WTC11 (cell line): Measurements from ENCODE around the gene PRELID1. TPM values are rescaled to one million over a fixed set of nuclear protein-coding genes. Genes with fewer than 3 reads are reported as not detected.

Experiments
- ATAC-seq: fragments of 200-7000 bp; cut with Tn5 transposase; 2 replicates; pipeline ENCODE4 v1.10.0; 2021; ENCODE audit warnings: mild to moderate bottlenecking, moderate library complexity
- CTCF ChIA-PET: fragments of 300-600 bp; sonication (Branson Sonifier 250); formaldehyde crosslinking; loops from one replicate; lab custom pipeline; 2021; ENCODE audit warnings: antibody characterized with exemption; lab: Charles Lee
- POLR2A ChIA-PET: fragments of 350-600 bp; sonication (Branson Sonifier 250); formaldehyde crosslinking; loops from one replicate; lab custom pipeline; 2021; ENCODE audit warnings: antibody characterized with exemption; lab: Charles Lee
- DNase-seq: peaks from one replicate; pipeline ENCODE4 v3.0.0; 2021; ENCODE audit warnings: low spot score
- H3K27ac Mint-ChIP-seq: 2 replicates; pipeline ENCODE4 v1.8.0; 2021; ENCODE audit warnings: mixed read lengths
- H3K27me3 Mint-ChIP-seq: 2 replicates; pipeline ENCODE4 v1.8.0; 2021; ENCODE audit warnings: low read depth, mild to moderate bottlenecking, moderate library complexity, mixed read lengths
- H3K36me3 Mint-ChIP-seq: 2 replicates; pipeline ENCODE4 v1.8.0; 2021; ENCODE audit warnings: mixed read lengths
- H3K4me1 Mint-ChIP-seq: 2 replicates; pipeline ENCODE4 v1.8.0; 2022; ENCODE audit warnings: mixed read lengths
- H3K4me3 Mint-ChIP-seq: 2 replicates; pipeline ENCODE4 v1.8.0; 2021; ENCODE audit warnings: mild to moderate bottlenecking, moderate library complexity, mixed read lengths
- H3K9me3 Mint-ChIP-seq: 2 replicates; pipeline ENCODE4 v1.8.0; 2021; ENCODE audit warnings: mixed read lengths
- ESRRA ChIP-seq: sonication (generic); formaldehyde crosslinking; IDR thresholded peaks from 2 replicates; pipeline ENCODE4 v1.8.1; 2022; ENCODE audit warnings: mild to moderate bottlenecking, missing genetic modification reagents, borderline replicate concordance
- GABPB1 ChIP-seq: sonication (generic); formaldehyde crosslinking; IDR thresholded peaks from 2 replicates; pipeline ENCODE4 v1.8.1; 2023; ENCODE audit warnings: mild to moderate bottlenecking, missing genetic modification reagents
- GRHL2 ChIP-seq: fragments of 250-450 bp; sonication (Bioruptor Pico); IDR thresholded peaks from 2 replicates; pipeline ENCODE4 v1.8.0; 2022; ENCODE audit warnings: mild to moderate bottlenecking, moderate library complexity; ENCODE audit not compliant: insufficient replicate concordance, severe bottlenecking
- HMGA2 ChIP-seq: fragments of 250-450 bp; sonication (Bioruptor Pico); IDR thresholded peaks from 2 replicates; pipeline ENCODE4 v1.4.0; 2021; ENCODE audit warnings: mild to moderate bottlenecking, moderate library complexity
- JAZF1 ChIP-seq: fragments of 250-450 bp; sonication (Bioruptor Pico); IDR thresholded peaks from 2 replicates; pipeline ENCODE4 v1.9.0; 2021; ENCODE audit warnings: moderate library complexity, mild to moderate bottlenecking, inconsistent platforms
- SOX15 ChIP-seq: fragments of 250-450 bp; sonication (Bioruptor Pico); IDR thresholded peaks from 2 replicates; pipeline ENCODE4 v1.9.0; 2021; ENCODE audit warnings: mild to moderate bottlenecking
- TCF7 ChIP-seq: sonication (generic); formaldehyde crosslinking; IDR thresholded peaks from 2 replicates; pipeline ENCODE4 v1.8.0; 2022; ENCODE audit warnings: mild to moderate bottlenecking, low read depth, missing genetic modification reagents, moderate library complexity
- TEAD1 ChIP-seq: sonication (generic); formaldehyde crosslinking; IDR thresholded peaks from 2 replicates; pipeline ENCODE4 v1.8.0; 2022; ENCODE audit warnings: mild to moderate bottlenecking, missing genetic modification reagents
- ZNF317 ChIP-seq: sonication (generic); formaldehyde crosslinking; IDR thresholded peaks from 2 replicates; pipeline ENCODE4 v1.8.1; 2023; ENCODE audit warnings: low read depth, mild to moderate bottlenecking, moderate library complexity, missing genetic modification reagents, borderline replicate concordance
- ZNF396 ChIP-seq: fragments of 250-450 bp; sonication (Bioruptor Pico); IDR thresholded peaks from 2 replicates; pipeline ENCODE4 v1.8.0; 2021; ENCODE audit warnings: mild to moderate bottlenecking, moderate library complexity, borderline replicate concordance
- total RNA-seq: library from RNA; stranded (reverse); gene quantifications from 3 replicates; pipeline ENCODE4 v1.2.3, GENCODE V29; 2021
- TF ChIP-seq, protein P1 (sequence below): fragments of 250-450 bp; sonication (Bioruptor Pico); IDR thresholded peaks from 2 replicates; pipeline ENCODE4 v1.9.0; 2021; ENCODE audit warnings: moderate library complexity, mild to moderate bottlenecking, inconsistent platforms, borderline replicate concordance
- TF ChIP-seq, protein P2 (sequence below): fragments of 250-450 bp; sonication (Bioruptor Pico); IDR thresholded peaks from 2 replicates; pipeline ENCODE4 v1.9.0; 2021; ENCODE audit warnings: mild to moderate bottlenecking, borderline replicate concordance
- TF ChIP-seq, protein P3 (sequence below): fragments of 250-450 bp; sonication (Bioruptor Pico); IDR thresholded peaks from 2 replicates; pipeline ENCODE4 v2.1.2; 2022; ENCODE audit warnings: mild to moderate bottlenecking, moderate library complexity
- TF ChIP-seq, protein P4 (sequence below): sonication (generic); formaldehyde crosslinking; IDR thresholded peaks from 2 replicates; pipeline ENCODE4 v1.8.1; 2022; ENCODE audit warnings: low read depth, mild to moderate bottlenecking, moderate library complexity, missing genetic modification reagents, borderline replicate concordance
- TF ChIP-seq, protein P5 (sequence below): sonication (generic); formaldehyde crosslinking; IDR thresholded peaks from 2 replicates; pipeline ENCODE4 v1.8.0; 2023; ENCODE audit warnings: missing genetic modification reagents
- TF ChIP-seq, protein P6 (sequence below): sonication (generic); formaldehyde crosslinking; conservative IDR thresholded peaks from 2 replicates; pipeline ENCODE4 v1.8.1; 2022; ENCODE audit warnings: mild to moderate bottlenecking, missing genetic modification reagents
- TF ChIP-seq, protein P7 (sequence below): fragments of 250-450 bp; sonication (Bioruptor Pico); conservative IDR thresholded peaks from 2 replicates; pipeline ENCODE4 v1.9.0; 2021; ENCODE audit warnings: mild to moderate bottlenecking

The PRELID1 gene
- total RNA-seq, 1 experiment from 2014 or later = 273 TPM

DNA sequence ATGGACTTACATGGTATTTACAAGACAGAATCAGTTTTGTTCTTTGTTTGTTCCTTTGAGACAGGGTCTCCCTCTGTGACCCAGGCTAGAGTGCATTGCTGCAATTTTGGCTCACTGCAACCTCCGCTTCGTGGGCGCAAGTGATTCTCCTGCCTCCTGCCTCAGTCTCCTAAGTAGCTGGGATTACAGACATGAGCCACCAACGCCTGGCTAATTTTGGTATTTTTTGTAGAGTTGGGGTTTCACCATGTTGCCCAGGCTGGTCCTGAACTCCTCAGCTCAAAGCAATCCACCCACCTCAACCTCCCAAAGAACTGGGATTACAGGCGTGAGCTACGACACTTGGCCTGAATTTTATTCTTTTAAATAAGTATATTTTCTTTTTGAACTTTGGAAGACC, 27.7 kb upstream of the PRELID1 start:
- H3K27me3 Mint-ChIP-seq = no peaks in the 10 kb centered on the region
- CTCF ChIA-PET = no interaction called here
- peaks cover 81% of the 10 kb centered on the region for H3K36me3 Mint-ChIP-seq
- no peaks in the 10 kb centered on the region for H3K9me3 Mint-ChIP-seq
- no peak for TF ChIP-seq HMGA2
- no peak for TF ChIP-seq SOX15 (CRISPR knock-in tag)
- no peak for TF ChIP-seq GRHL2 (CRISPR knock-in tag)
- no peak for TF ChIP-seq TCF7
- no peak for TF ChIP-seq TEAD1
- TF ChIP-seq, protein P1, sequence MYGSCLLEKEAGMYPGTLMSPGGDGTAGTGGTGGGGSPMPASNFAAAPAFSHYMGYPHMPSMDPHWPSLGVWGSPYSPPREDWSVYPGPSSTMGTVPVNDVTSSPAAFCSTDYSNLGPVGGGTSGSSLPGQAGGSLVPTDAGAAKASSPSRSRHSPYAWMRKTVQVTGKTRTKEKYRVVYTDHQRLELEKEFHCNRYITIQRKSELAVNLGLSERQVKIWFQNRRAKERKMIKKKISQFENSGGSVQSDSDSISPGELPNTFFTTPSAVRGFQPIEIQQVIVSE (CRISPR knock-in tag) = no peak
- no peak for TF ChIP-seq JAZF1 (CRISPR knock-in tag)
- TF ChIP-seq, protein P2, sequence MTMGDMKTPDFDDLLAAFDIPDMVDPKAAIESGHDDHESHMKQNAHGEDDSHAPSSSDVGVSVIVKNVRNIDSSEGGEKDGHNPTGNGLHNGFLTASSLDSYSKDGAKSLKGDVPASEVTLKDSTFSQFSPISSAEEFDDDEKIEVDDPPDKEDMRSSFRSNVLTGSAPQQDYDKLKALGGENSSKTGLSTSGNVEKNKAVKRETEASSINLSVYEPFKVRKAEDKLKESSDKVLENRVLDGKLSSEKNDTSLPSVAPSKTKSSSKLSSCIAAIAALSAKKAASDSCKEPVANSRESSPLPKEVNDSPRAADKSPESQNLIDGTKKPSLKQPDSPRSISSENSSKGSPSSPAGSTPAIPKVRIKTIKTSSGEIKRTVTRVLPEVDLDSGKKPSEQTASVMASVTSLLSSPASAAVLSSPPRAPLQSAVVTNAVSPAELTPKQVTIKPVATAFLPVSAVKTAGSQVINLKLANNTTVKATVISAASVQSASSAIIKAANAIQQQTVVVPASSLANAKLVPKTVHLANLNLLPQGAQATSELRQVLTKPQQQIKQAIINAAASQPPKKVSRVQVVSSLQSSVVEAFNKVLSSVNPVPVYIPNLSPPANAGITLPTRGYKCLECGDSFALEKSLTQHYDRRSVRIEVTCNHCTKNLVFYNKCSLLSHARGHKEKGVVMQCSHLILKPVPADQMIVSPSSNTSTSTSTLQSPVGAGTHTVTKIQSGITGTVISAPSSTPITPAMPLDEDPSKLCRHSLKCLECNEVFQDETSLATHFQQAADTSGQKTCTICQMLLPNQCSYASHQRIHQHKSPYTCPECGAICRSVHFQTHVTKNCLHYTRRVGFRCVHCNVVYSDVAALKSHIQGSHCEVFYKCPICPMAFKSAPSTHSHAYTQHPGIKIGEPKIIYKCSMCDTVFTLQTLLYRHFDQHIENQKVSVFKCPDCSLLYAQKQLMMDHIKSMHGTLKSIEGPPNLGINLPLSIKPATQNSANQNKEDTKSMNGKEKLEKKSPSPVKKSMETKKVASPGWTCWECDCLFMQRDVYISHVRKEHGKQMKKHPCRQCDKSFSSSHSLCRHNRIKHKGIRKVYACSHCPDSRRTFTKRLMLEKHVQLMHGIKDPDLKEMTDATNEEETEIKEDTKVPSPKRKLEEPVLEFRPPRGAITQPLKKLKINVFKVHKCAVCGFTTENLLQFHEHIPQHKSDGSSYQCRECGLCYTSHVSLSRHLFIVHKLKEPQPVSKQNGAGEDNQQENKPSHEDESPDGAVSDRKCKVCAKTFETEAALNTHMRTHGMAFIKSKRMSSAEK (CRISPR knock-in tag) = no peak
- TF ChIP-seq GABPB1 = no peak
- TF ChIP-seq, protein P3, sequence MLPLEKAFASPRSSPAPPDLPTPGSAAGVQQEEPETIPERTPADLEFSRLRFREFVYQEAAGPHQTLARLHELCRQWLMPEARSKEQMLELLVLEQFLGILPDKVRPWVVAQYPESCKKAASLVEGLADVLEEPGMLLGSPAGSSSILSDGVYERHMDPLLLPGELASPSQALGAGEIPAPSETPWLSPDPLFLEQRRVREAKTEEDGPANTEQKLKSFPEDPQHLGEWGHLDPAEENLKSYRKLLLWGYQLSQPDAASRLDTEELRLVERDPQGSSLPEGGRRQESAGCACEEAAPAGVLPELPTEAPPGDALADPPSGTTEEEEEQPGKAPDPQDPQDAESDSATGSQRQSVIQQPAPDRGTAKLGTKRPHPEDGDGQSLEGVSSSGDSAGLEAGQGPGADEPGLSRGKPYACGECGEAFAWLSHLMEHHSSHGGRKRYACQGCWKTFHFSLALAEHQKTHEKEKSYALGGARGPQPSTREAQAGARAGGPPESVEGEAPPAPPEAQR (CRISPR knock-in tag) = no peak
- TF ChIP-seq, protein P4, sequence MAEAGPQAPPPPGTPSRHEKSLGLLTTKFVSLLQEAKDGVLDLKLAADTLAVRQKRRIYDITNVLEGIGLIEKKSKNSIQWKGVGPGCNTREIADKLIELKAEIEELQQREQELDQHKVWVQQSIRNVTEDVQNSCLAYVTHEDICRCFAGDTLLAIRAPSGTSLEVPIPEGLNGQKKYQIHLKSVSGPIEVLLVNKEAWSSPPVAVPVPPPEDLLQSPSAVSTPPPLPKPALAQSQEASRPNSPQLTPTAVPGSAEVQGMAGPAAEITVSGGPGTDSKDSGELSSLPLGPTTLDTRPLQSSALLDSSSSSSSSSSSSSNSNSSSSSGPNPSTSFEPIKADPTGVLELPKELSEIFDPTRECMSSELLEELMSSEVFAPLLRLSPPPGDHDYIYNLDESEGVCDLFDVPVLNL = no peak
- no peak for TF ChIP-seq ZNF396 (CRISPR knock-in tag)
- TF ChIP-seq, protein P5, sequence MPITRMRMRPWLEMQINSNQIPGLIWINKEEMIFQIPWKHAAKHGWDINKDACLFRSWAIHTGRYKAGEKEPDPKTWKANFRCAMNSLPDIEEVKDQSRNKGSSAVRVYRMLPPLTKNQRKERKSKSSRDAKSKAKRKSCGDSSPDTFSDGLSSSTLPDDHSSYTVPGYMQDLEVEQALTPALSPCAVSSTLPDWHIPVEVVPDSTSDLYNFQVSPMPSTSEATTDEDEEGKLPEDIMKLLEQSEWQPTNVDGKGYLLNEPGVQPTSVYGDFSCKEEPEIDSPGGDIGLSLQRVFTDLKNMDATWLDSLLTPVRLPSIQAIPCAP = no peak
- TF ChIP-seq ESRRA (CRISPR knock-in tag) = no peak
- TF ChIP-seq ZNF317 (CRISPR knock-in tag) = no peak
- TF ChIP-seq, protein P6, sequence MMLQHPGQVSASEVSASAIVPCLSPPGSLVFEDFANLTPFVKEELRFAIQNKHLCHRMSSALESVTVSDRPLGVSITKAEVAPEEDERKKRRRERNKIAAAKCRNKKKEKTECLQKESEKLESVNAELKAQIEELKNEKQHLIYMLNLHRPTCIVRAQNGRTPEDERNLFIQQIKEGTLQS (CRISPR knock-in tag) = no peak
- TF ChIP-seq, protein P7, sequence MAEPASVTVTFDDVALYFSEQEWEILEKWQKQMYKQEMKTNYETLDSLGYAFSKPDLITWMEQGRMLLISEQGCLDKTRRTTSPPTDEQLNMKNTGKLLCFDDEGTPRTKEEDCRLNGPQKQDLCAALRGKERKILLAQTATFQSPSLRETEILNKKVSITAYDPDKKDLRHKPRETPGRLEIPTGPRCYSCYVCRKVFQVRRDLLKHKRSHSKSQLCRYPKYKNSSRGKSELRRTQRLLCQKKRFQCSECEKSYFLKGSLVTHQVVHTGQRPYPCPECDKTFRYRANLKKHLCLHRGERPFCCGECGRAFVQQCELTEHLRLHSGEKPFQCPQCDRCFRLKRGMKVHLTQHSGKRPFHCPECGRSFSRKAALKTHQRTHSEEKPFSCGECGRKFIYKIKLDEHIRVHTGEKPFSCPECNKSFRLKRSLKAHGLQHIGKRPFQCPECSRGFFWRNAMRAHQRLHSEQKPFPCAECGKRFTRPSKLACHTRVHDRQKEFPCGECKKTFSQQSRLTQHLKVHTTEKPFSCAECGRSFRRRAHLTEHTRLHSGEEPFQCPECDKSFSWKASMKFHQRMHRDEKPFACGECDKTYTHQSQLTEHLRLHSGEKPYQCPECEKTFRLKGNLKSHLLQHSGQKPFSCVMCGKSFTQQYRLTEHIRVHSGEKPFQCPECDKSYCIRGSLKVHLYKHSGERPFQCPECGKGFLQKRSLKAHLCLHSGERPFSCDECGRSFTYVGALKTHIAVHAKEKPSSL (CRISPR knock-in tag) = no peak
- TF ChIP-seq, all 79 proteins: peak for 0
- ATAC-seq (no peak), DNase-seq (no peak)
- POLR2A ChIA-PET = no interaction called here
- Mint-ChIP-seq H3K4me1 (no peaks in the 10 kb centered on the region), H3K4me3 (no peak overlapping the region), H3K27ac (no peak overlapping the region)
